ENCODE data around the gene TMEM117.

- TF ChIP-seq, protein P1, sequence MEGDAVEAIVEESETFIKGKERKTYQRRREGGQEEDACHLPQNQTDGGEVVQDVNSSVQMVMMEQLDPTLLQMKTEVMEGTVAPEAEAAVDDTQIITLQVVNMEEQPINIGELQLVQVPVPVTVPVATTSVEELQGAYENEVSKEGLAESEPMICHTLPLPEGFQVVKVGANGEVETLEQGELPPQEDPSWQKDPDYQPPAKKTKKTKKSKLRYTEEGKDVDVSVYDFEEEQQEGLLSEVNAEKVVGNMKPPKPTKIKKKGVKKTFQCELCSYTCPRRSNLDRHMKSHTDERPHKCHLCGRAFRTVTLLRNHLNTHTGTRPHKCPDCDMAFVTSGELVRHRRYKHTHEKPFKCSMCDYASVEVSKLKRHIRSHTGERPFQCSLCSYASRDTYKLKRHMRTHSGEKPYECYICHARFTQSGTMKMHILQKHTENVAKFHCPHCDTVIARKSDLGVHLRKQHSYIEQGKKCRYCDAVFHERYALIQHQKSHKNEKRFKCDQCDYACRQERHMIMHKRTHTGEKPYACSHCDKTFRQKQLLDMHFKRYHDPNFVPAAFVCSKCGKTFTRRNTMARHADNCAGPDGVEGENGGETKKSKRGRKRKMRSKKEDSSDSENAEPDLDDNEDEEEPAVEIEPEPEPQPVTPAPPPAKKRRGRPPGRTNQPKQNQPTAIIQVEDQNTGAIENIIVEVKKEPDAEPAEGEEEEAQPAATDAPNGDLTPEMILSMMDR (conservative IDR thresholded peaks at IDR 0.05; ENCODE audit: low read depth, low read length): no peak
- TF ChIP-seq EZH2 (IDR thresholded peaks at IDR 0.05; ENCODE audit: borderline replicate concordance, low read depth, low read length, poor library complexity, severe bottlenecking): no peak
These were observed 410.1 kb downstream of the TMEM117 start for GRCh38 chr12:44245932-44246331.

Data from A673 (cell line).